Neural progenitor cell (in vitro differentiated cells): Measurements from ENCODE around the gene BAG5. TPM values are rescaled to one million over a fixed set of nuclear protein-coding genes. Genes with fewer than 3 reads are reported as not detected.
"Not testable (repeated sequence)": the region's sequence is repeated elsewhere in the genome, so short reads cannot be mapped to it uniquely, and the experiment has no call there.

Experiments used
- DNase-seq: peaks from one replicate; pipeline ENCODE4 v3.0.0-alpha.2; 2016; ENCODE audit warnings: low spot score
- H2AFZ ChIP-seq: fragments of 200-600 bp; sonication (generic); replicated peaks from 2 replicates; pipeline ENCODE4 v1.6.1; 2016; ENCODE audit warnings: antibody characterized with exemption
- H3F3A ChIP-seq: fragments of 200-600 bp; sonication (generic); 2 replicates; pipeline ENCODE4 v1.6.1; 2016; ENCODE audit warnings: antibody characterized with exemption, low read depth
- H3K27ac ChIP-seq: fragments of 200-600 bp; sonication (generic); 2 replicates; pipeline ENCODE4 v1.5.1; 2016; ENCODE audit warnings: mild to moderate bottlenecking
- H3K27me3 ChIP-seq: fragments of 200-600 bp; sonication (generic); 2 replicates; pipeline ENCODE4 v1.6.1; 2016; ENCODE audit warnings: mild to moderate bottlenecking, moderate library complexity
- H3K36me3 ChIP-seq: fragments of 200-600 bp; sonication (generic); 2 replicates; pipeline ENCODE4 v1.5.1; 2016
- H3K4me1 ChIP-seq: fragments of 200-600 bp; sonication (generic); 2 replicates; pipeline ENCODE4 v1.6.1; 2016; ENCODE audit warnings: mixed run types
- H3K4me2 ChIP-seq: fragments of 200-600 bp; sonication (generic); 2 replicates; pipeline ENCODE4 v1.6.1; 2016
- H3K4me3 ChIP-seq: fragments of 200-600 bp; sonication (generic); 2 replicates; pipeline ENCODE4 v1.5.1; 2016
- H3K79me2 ChIP-seq: fragments of 200-600 bp; sonication (generic); 2 replicates; pipeline ENCODE4 v1.6.1; 2016; ENCODE audit warnings: low read depth
- H3K9ac ChIP-seq: fragments of 200-600 bp; sonication (generic); 2 replicates; pipeline ENCODE4 v1.6.1; 2016
- H3K9me3 ChIP-seq: fragments of 200-600 bp; sonication (generic); 2 replicates; pipeline ENCODE4 v1.5.1; 2016; ENCODE audit warnings: low read depth
- H4K20me1 ChIP-seq: fragments of 200-600 bp; sonication (generic); 2 replicates; pipeline ENCODE4 v1.6.1; 2016; ENCODE audit warnings: low read depth
- H3K27ac Mint-ChIP-seq: 3 replicates; pipeline ENCODE4 v1.8.0; 2021; ENCODE audit warnings: mixed read lengths
- H3K27me3 Mint-ChIP-seq: 2 replicates; pipeline ENCODE4 v1.8.0; 2022; ENCODE audit warnings: low read depth, mild to moderate bottlenecking, inconsistent platforms, moderate library complexity, mixed read lengths; ENCODE audit not compliant: insufficient read depth
- H3K36me3 Mint-ChIP-seq: 3 replicates; pipeline ENCODE4 v1.8.0; 2021; ENCODE audit warnings: mixed read lengths
- H3K4me1 Mint-ChIP-seq: 3 replicates; pipeline ENCODE4 v1.8.0; 2021; ENCODE audit warnings: mixed read lengths
- H3K4me3 Mint-ChIP-seq: 3 replicates; pipeline ENCODE4 v1.8.0; 2021; ENCODE audit warnings: mild to moderate bottlenecking, moderate library complexity, mixed read lengths
- H3K9me3 Mint-ChIP-seq: 3 replicates; pipeline ENCODE4 v1.8.0; 2020; ENCODE audit warnings: mixed read lengths
- CTCF ChIP-seq: fragments of 200-600 bp; sonication (generic); IDR thresholded peaks from 2 replicates; pipeline ENCODE4 v1.5.1; 2017; ENCODE audit warnings: antibody characterized with exemption, mild to moderate bottlenecking
- EZH2 ChIP-seq: fragments of 200-600 bp; sonication (generic); IDR thresholded peaks from 2 replicates; pipeline ENCODE4 v1.6.1; 2017; ENCODE audit warnings: antibody characterized with exemption, mild to moderate bottlenecking, moderate library complexity
- EZH2phosphoT487 ChIP-seq: fragments of 200-600 bp; sonication (generic); IDR thresholded peaks from 2 replicates; pipeline ENCODE4 v1.6.1; 2017; ENCODE audit warnings: antibody characterized with exemption
- total RNA-seq: library from RNA; depleted of rRNA; stranded (reverse); fragments of >200 nt; gene quantifications from 2 replicates; pipeline ENCODE4 v1.2.3, GENCODE V29; 2015; ENCODE audit warnings: low replicate concordance

The BAG5 gene
- total RNA-seq, 1 donor from 2014 or later, result 59.9 TPM

- H3K9me3 Mint-ChIP-seq, result no peaks in the 10 kb centered on the region
- H3K4me3 ChIP-seq, result no peak overlapping the region
- H3K9ac ChIP-seq, result no peak overlapping the region
- H3K27ac ChIP-seq, result no peak overlapping the region
- no peaks in the 10 kb centered on the region for H3K36me3 ChIP-seq
- H2AFZ ChIP-seq, result no peak overlapping the region
- H3K27ac Mint-ChIP-seq, result peak overlapping the region; percentile 2
- H4K20me1 ChIP-seq, result peaks cover under 1% of the 10 kb centered on the region
- no peaks in the 10 kb centered on the region for H3K27me3 ChIP-seq
- H3K4me1 ChIP-seq, result peaks cover 16% of the 10 kb centered on the region
- H3K79me2 ChIP-seq, result no peaks in the 10 kb centered on the region
- peaks cover 3% of the 10 kb centered on the region for H3K27me3 Mint-ChIP-seq
- H3K36me3 Mint-ChIP-seq, result peaks cover 15% of the 10 kb centered on the region
- peaks cover 5% of the 10 kb centered on the region for H3F3A ChIP-seq
- no peak overlapping the region for H3K4me3 Mint-ChIP-seq
- DNase-seq, result no peak
- H3K9me3 ChIP-seq, result no peaks in the 10 kb centered on the region
- TF ChIP-seq EZH2phosphoT487 (no peak), CTCF (no peak), EZH2 (no peak)
- peaks cover 23% of the 10 kb centered on the region for H3K4me1 Mint-ChIP-seq
- H3K4me2 ChIP-seq, result no peak overlapping the region
Measured at GRCh38 chr14:103512701-103513611, 49.5 kb downstream of the BAG5 start.

GRCh38 chr14:103512180-103512579 is 50.3 kb downstream of the BAG5 start:
- H3K79me2 ChIP-seq, H3K9me3 ChIP-seq, H2AFZ ChIP-seq, H3K9me3 Mint-ChIP-seq, H3K9ac ChIP-seq, H3K4me2 ChIP-seq, H3K27me3 Mint-ChIP-seq, H3K4me1 ChIP-seq, H3K27me3 ChIP-seq, DNase-seq, H3K27ac ChIP-seq, H3K4me3 Mint-ChIP-seq, H3F3A ChIP-seq, H3K4me3 ChIP-seq, H3K36me3 ChIP-seq, H4K20me1 ChIP-seq: not testable (repeated sequence)
- Mint-ChIP-seq H3K36me3 (peaks cover 20% of the 10 kb centered on the region), H3K4me1 (peaks cover 19% of the 10 kb centered on the region), H3K27ac (peak overlapping the region; percentile 2)

DNA sequence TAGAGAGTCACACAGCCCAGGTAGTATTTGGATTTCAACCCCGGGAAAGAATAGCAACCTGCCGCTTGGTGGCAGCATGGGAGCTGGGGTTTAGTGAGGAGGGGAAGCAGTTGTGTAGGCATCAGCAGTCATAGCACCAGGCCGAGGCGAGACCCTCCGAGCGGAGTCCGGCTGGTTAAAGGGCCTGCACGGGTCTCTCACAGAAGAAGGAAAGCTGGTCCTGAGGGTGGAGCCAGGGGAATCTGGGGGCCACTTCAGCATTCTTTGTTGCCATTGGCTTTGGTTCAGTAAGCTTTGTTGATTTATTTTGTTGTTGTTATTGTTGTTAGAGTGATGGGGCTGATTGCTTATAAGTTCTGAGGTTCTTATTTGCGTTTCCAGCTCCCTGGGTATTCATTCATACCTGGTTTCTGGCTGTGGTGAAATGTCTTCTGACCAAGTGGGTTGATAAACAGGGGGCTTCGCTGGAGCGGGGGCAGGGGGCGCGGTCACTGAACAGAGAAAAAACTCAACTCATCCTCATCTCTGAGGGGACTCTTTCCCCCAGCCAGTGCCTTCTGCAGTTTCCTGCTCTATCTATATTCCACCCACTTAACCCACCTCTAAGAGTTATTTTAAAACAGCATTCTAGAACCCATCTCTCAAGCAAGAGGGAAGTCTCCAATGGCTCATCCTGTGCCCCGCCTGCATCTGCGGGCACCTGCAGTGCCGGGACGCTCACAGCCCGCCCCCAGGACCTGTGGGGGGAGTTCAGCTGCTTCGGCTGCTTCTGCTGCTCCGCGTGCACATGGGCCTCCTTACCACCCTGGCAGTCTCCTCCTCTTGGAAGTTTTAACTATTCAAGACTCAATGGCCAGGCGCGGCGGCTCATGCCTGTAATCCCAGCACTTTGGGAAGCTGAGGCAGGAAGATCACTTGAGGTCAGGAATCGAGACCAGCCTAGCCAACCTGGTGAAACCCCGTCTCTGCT is 51.4 kb downstream of the BAG5 start:
- Mint-ChIP-seq H3K27ac (no peak overlapping the region), H3K4me3 (peak overlapping the region; percentile 67)
- H2AFZ ChIP-seq, result no peak overlapping the region

More for the DNA sequence above, 51.4 kb downstream of the BAG5 start:
- no peak overlapping the region for H3K27ac ChIP-seq
- TF ChIP-seq EZH2phosphoT487, result no peak
- no peak for TF ChIP-seq EZH2
- TF ChIP-seq CTCF, result no peak
- H3K27me3 ChIP-seq, result no peaks in the 10 kb centered on the region
- H4K20me1 ChIP-seq, result no peaks in the 10 kb centered on the region
- no peaks in the 10 kb centered on the region for H3K9me3 ChIP-seq
- H3K4me1 Mint-ChIP-seq, result peaks cover 9% of the 10 kb centered on the region
- H3F3A ChIP-seq, result no peaks in the 10 kb centered on the region
- no peaks in the 10 kb centered on the region for H3K79me2 ChIP-seq
- no peak for DNase-seq
- H3K9me3 Mint-ChIP-seq, result no peaks in the 10 kb centered on the region
- no peaks in the 10 kb centered on the region for H3K36me3 ChIP-seq
- H3K27me3 Mint-ChIP-seq, result peaks cover 3% of the 10 kb centered on the region
- no peak overlapping the region for H3K4me2 ChIP-seq
- H3K9ac ChIP-seq, result no peak overlapping the region
- no peaks in the 10 kb centered on the region for H3K4me1 ChIP-seq
- H3K36me3 Mint-ChIP-seq, result peaks cover 22% of the 10 kb centered on the region
- H3K4me3 ChIP-seq, result no peak overlapping the region
